ENCODE results near the gene LYRM4. TPM values are rescaled to one million over a fixed set of nuclear protein-coding genes. Genes with fewer than 3 reads are reported as not detected.

Gene LYRM4
- total and polyA plus RNA-seq, 2 donors (not counting 1 experiment from before 2014, with no cell fraction given) = 22.1 to 29.5 TPM

GRCh38 chr6:5217356-5217755, 43.4 kb downstream of the LYRM4 start:
- WGBS (ENCODE audit: insufficient coverage) = 100% methylated on average over 1 of the region's 2 CpGs
- no peaks in the 10 kb centered on the region for H3K27me3 ChIP-seq (replicated peaks in 1 of 4; ENCODE audit: control extremely low read depth in 1 of 4, control insufficient read depth in 3 of 4, insufficient read depth in 4 of 4, low read length in 3 of 4)
- Mint-ChIP-seq H3K9me3 (ENCODE audit: insufficient read depth) (no peaks in the 10 kb centered on the region), H3K27ac (no peak overlapping the region), H3K27me3 (no peaks in the 10 kb centered on the region), H3K4me3 (no peak overlapping the region), H3K4me1 (peaks cover 10% of the 10 kb centered on the region)
- H4K20me1 ChIP-seq (ENCODE audit: control insufficient read depth, insufficient read depth, low read length, poor library complexity, severe bottlenecking) = no peaks in the 10 kb centered on the region
- no peak overlapping the region for H3K9ac ChIP-seq (ENCODE audit: low read length)
- DNase-seq (no peak), ATAC-seq (ENCODE audit: low read depth) (no peak)
- TF ChIP-seq CTCF (IDR thresholded peaks at IDR 0.05) = no peak
- no peak for TF ChIP-seq EZH2 (IDR thresholded peaks at IDR 0.05; ENCODE audit: borderline replicate concordance, insufficient read depth, low read depth, low read length, poor library complexity, severe bottlenecking)
- H3K4me2 ChIP-seq (replicated peaks; ENCODE audit: low read depth, low read length, poor library complexity, severe bottlenecking) = no peak overlapping the region
- peaks cover 2 to 10% of the 10 kb centered on the region in 2 experiments for H3K36me3 ChIP-seq (replicated peaks in 1 of 2; ENCODE audit: control extremely low read depth in 1 of 2, control insufficient read depth in 1 of 2, extremely low read depth in 1 of 2, insufficient read depth in 2 of 2, low read length in 1 of 2)
- H2AFZ ChIP-seq (ENCODE audit: insufficient read depth, low read depth, low read length, poor library complexity, severe bottlenecking) = no peak overlapping the region
- H3K79me2 ChIP-seq (ENCODE audit: control insufficient read depth, insufficient read depth, low read length) = no peaks in the 10 kb centered on the region
- ChIA-PET CTCF (interaction anchor here (7.1 kb wide), 1 partner anchor 86 kb away, joined by 52 read pairs; no protein-coding TSS in a partner anchor), POLR2A (no interaction called here)
- H3K27ac ChIP-seq (ENCODE audit: low read length in 2 of 2) = no peak overlapping the region
- intact Hi-C loops (cut with micrococcal nuclease) = no loop called here
- H3K9me3 ChIP-seq (ENCODE audit: control extremely low read depth in 1 of 3, control insufficient read depth in 2 of 3, insufficient read depth in 1 of 3, low read length in 2 of 3) = no peaks in the 10 kb centered on the region
- H3K4me1 ChIP-seq (ENCODE audit: control insufficient read depth in 2 of 2, insufficient read depth in 2 of 2, low read length in 2 of 2) = no peaks in the 10 kb centered on the region
- H3K4me3 ChIP-seq (ENCODE audit: control extremely low read depth in 1 of 5, extremely low read depth in 1 of 5, insufficient read depth in 1 of 5, low read depth in 2 of 5, low read length in 4 of 5) = no peak overlapping the region

GRCh38 chr6:5215799-5216198, 45.0 kb downstream of the LYRM4 start:
- DNase-seq (peak; percentile 23), ATAC-seq (ENCODE audit: low read depth) (no peak)
- Histone ChIP-seq H3K9me3 (ENCODE audit: control extremely low read depth in 1 of 3, control insufficient read depth in 2 of 3, insufficient read depth in 1 of 3, low read length in 2 of 3) (no peaks in the 10 kb centered on the region), H2AFZ (ENCODE audit: insufficient read depth, low read depth, low read length, poor library complexity, severe bottlenecking) (no peak overlapping the region), H3K27me3 (replicated peaks in 1 of 4; ENCODE audit: control extremely low read depth in 1 of 4, control insufficient read depth in 3 of 4, insufficient read depth in 4 of 4, low read length in 3 of 4) (no peaks in the 10 kb centered on the region), H3K4me1 (ENCODE audit: control insufficient read depth in 2 of 2, insufficient read depth in 2 of 2, low read length in 2 of 2) (no peaks in the 10 kb centered on the region), H4K20me1 (ENCODE audit: control insufficient read depth, insufficient read depth, low read length, poor library complexity, severe bottlenecking) (no peaks in the 10 kb centered on the region), H3K27ac (ENCODE audit: low read length in 2 of 2) (no peak overlapping the region), H3K79me2 (ENCODE audit: control insufficient read depth, insufficient read depth, low read length) (no peaks in the 10 kb centered on the region), H3K4me3 (ENCODE audit: control extremely low read depth in 1 of 5, extremely low read depth in 1 of 5, insufficient read depth in 1 of 5, low read depth in 2 of 5, low read length in 4 of 5) (no peak overlapping the region), H3K4me2 (replicated peaks; ENCODE audit: low read depth, low read length, poor library complexity, severe bottlenecking) (peak overlapping the region; percentile 3), H3K9ac (ENCODE audit: low read length) (no peak overlapping the region), H3K36me3 (replicated peaks in 1 of 2; ENCODE audit: control extremely low read depth in 1 of 2, control insufficient read depth in 1 of 2, extremely low read depth in 1 of 2, insufficient read depth in 2 of 2, low read length in 1 of 2) (peaks cover 0 to 10% of the 10 kb centered on the region in 2 experiments)
- TF ChIP-seq EZH2 (IDR thresholded peaks at IDR 0.05; ENCODE audit: borderline replicate concordance, insufficient read depth, low read depth, low read length, poor library complexity, severe bottlenecking) = no peak
- TF ChIP-seq CTCF (IDR thresholded peaks at IDR 0.05) = no peak
- WGBS (ENCODE audit: insufficient coverage) = 38% methylated on average over 6 of the region's 9 CpGs
- intact Hi-C loops (cut with micrococcal nuclease) = loop anchor here (1.0 kb wide), 1 partner anchor 88 kb away; no protein-coding TSS in a partner anchor
- Mint-ChIP-seq H3K27ac (no peak overlapping the region), H3K4me3 (no peak overlapping the region), H3K9me3 (ENCODE audit: insufficient read depth) (no peaks in the 10 kb centered on the region), H3K27me3 (no peaks in the 10 kb centered on the region), H3K4me1 (peaks cover 10% of the 10 kb centered on the region)
- ChIA-PET CTCF (interaction anchor here (0.9 to 7.1 kb wide), 3 partner anchors 14 to 87 kb away, joined by 3 to 52 read pairs (median 3); no protein-coding TSS in a partner anchor), POLR2A (no interaction called here)
